HepG2 (cell line): ENCODE measurements around the gene SLC8A2. TPM values are rescaled to one million over a fixed set of nuclear protein-coding genes. Genes with fewer than 3 reads are reported as not detected.

Source experiments
- ARNTL ChIP-seq: sonication (generic); formaldehyde crosslinking; IDR thresholded peaks from 2 replicates; pipeline ENCODE4 v1.4.0; 2020; ENCODE audit warnings: mild to moderate bottlenecking, missing genetic modification reagents
- DPF2 ChIP-seq: sonication (generic); formaldehyde crosslinking; IDR thresholded peaks from 2 replicates; pipeline ENCODE4 v1.4.0; 2020; ENCODE audit warnings: mild to moderate bottlenecking, low read depth, missing genetic modification reagents, borderline replicate concordance
- ELK4 ChIP-seq: sonication (generic); formaldehyde crosslinking; IDR thresholded peaks from 2 replicates; pipeline ENCODE4 v1.9.0; 2021; ENCODE audit warnings: missing genetic modification reagents, borderline replicate concordance
- ETS1 ChIP-seq: sonication (generic); formaldehyde crosslinking; IDR thresholded peaks from 2 replicates; pipeline ENCODE4 v1.4.0; 2020; ENCODE audit warnings: missing genetic modification reagents
- FOSL2 ChIP-seq: sonication (generic); formaldehyde crosslinking; IDR thresholded peaks from 2 replicates; pipeline ENCODE4 v1.4.0; 2020; ENCODE audit warnings: missing genetic modification reagents
- GATAD2A ChIP-seq: IDR thresholded peaks from 2 replicates; pipeline ENCODE4 v1.6.1; 2016
- IKZF5 ChIP-seq: IDR thresholded peaks from 2 replicates; pipeline ENCODE4 v1.6.1; 2018; ENCODE audit warnings: missing genetic modification reagents, mild to moderate bottlenecking, missing compliant biosample characterization
- MAFK ChIP-seq, 2 experiments: IDR thresholded peaks in 1 of 2; conservative IDR thresholded peaks in 1 of 2; 2 replicates each; pipeline ENCODE4 v1.6.1; 2011; ENCODE audit warnings: improper control_type of control experiment in 2 of 2, low read length in 2 of 2
- PBX3 ChIP-seq: sonication (generic); formaldehyde crosslinking; IDR thresholded peaks from 2 replicates; pipeline ENCODE4 v1.8.1; 2023; ENCODE audit warnings: missing genetic modification reagents, inconsistent platforms, borderline replicate concordance
- PHF21A ChIP-seq: sonication (generic); formaldehyde crosslinking; IDR thresholded peaks from 2 replicates; pipeline ENCODE4 v1.5.0; 2020; ENCODE audit warnings: mild to moderate bottlenecking, missing genetic modification reagents
- RFXANK ChIP-seq: IDR thresholded peaks from 2 replicates; pipeline ENCODE4 v1.6.1; 2016
- TFAP4 ChIP-seq: sonication (generic); IDR thresholded peaks from 2 replicates; pipeline ENCODE4 v1.6.1; 2016; ENCODE audit warnings: low read depth, borderline replicate concordance
- USF2 ChIP-seq, 2 experiments: sonication (generic) in 1 of 2; formaldehyde crosslinking in 1 of 2; IDR thresholded peaks; 2 replicates each; pipeline versions ENCODE4 v1.5.1 to v1.6.1; 2011 to 2020; ENCODE audit warnings: borderline replicate concordance in 1 of 2, low read depth in 1 of 2, low read length in 1 of 2, mild to moderate bottlenecking in 1 of 2, missing genetic modification reagents in 1 of 2, moderate library complexity in 1 of 2
- ZBTB20 ChIP-seq: sonication (generic); formaldehyde crosslinking; IDR thresholded peaks from 2 replicates; pipeline ENCODE4 v1.8.1; 2023; ENCODE audit warnings: missing genetic modification reagents, low read depth, mild to moderate bottlenecking, borderline replicate concordance
- ZNF12 ChIP-seq: sonication (generic); formaldehyde crosslinking; IDR thresholded peaks from 2 replicates; pipeline ENCODE4 v1.5.0; 2020; ENCODE audit warnings: missing genetic modification reagents
- ZNF230 ChIP-seq: sonication (generic); formaldehyde crosslinking; IDR thresholded peaks from 2 replicates; pipeline ENCODE4 v1.4.0; 2020; ENCODE audit warnings: mild to moderate bottlenecking, missing genetic modification reagents
- ZNF281 ChIP-seq: sonication (generic); formaldehyde crosslinking; IDR thresholded peaks from 2 replicates; pipeline ENCODE4 v1.4.0; 2020; ENCODE audit warnings: missing genetic modification reagents, borderline replicate concordance
- ZNF3 ChIP-seq: IDR thresholded peaks from 2 replicates; pipeline ENCODE4 v1.7.0; 2017; ENCODE audit warnings: inconsistent platforms
- ZNF572 ChIP-seq: sonication (generic); formaldehyde crosslinking; IDR thresholded peaks from 2 replicates; pipeline ENCODE4 v1.5.1; 2020; ENCODE audit warnings: mild to moderate bottlenecking, missing genetic modification reagents
- polyA plus RNA-seq, 8 experiments: library from polyadenylated mRNA; depleted of rRNA in 3 of 8; stranded (reverse) in 7 of 8; unstranded in 1 of 8; fragments of >200 nt; fragmentation: Illumina TruSeq in 4 of 8; extraction: Trizol in 4 of 8; gene quantifications; 2 replicates each; pipeline versions ENCODE4 v1.2.1 to v1.2.3, GENCODE V29; 2011 to 2016; ENCODE audit warnings: low read depth in 4 of 8, missing spikeins in 1 of 8, mixed read lengths in 1 of 8; ENCODE audit not compliant: insufficient read depth in 1 of 8
- total RNA-seq, 5 experiments: library from RNA; depleted of rRNA; stranded (reverse); fragments of >200 nt; fragmentation: Illumina TruSeq; extraction: Trizol; gene quantifications; 2 replicates each; pipeline ENCODE4 v1.2.3, GENCODE V29; 2016; ENCODE audit warnings: low read depth in 1 of 5

Gene SLC8A2
- total and polyA plus RNA-seq, 2 of the 13 experiments (the other 11 are each of a cell fraction or from before 2014, with no cell fraction given) = 0.02 TPM; not detected in 1

GRCh38 chr19:47520343-47520806 lies 48.7 kb upstream of the SLC8A2 start (continued):
- TF ChIP-seq PHF21A (0 out of 2 replicates have a peak, but pooled peaks have one; percentile 23), FOSL2 (CRISPR knock-in tag) (peak; percentile 90), ZNF572 (no peak), TFAP4 (peak; percentile 79), GATAD2A (0 out of 2 replicates have a peak, but pooled peaks have one; percentile 11), ETS1 (CRISPR knock-in tag) (no peak), ZBTB20 (CRISPR knock-in tag) (no peak), RFXANK (CRISPR knock-in tag) (no peak), ELK4 (CRISPR knock-in tag) (no peak), ZNF230 (CRISPR knock-in tag) (no peak), PBX3 (CRISPR knock-in tag) (no peak), MAFK (conservative IDR thresholded peaks at IDR 0.05 in 1 of 2, IDR thresholded peaks at IDR 0.05 in 1 of 2; ENCODE audit: low read length in 2 of 2) (no peak), ZNF281 (0 out of 2 replicates have a peak, but pooled peaks have one; percentile 29), ZNF3 (CRISPR knock-in tag) (peak; percentile 94), USF2 (IDR thresholded peaks at IDR 0.05; ENCODE audit: low read depth, low read length) (peak; percentile 46; the same call in 1 of the 2 replicates), USF2 (CRISPR knock-in tag; IDR thresholded peaks at IDR 0.05; ENCODE audit: borderline replicate concordance) (peak; percentile 25; the same call in 1 of the 2 replicates), ZNF12 (CRISPR knock-in tag) (peak; percentile 64; the same call in 1 of the 2 replicates), IKZF5 (CRISPR knock-in tag) (no peak), DPF2 (CRISPR knock-in tag) (0 out of 2 replicates have a peak, but pooled peaks have one; percentile 15), ARNTL (CRISPR knock-in tag) (no peak)
